Fibroblast of lung (primary cell): ENCODE results near the gene ANO10.
"Not testable (repeated sequence)": the region's sequence is repeated elsewhere in the genome, so short reads cannot be mapped to it uniquely, and the experiment has no call there.

ENCODE experiments used
- CTCF ChIP-seq, 2 donors: IDR thresholded peaks in 1 of 2; conservative IDR thresholded peaks in 1 of 2; 1 replicate in 1 of 2; 2 replicates in 1 of 2; pipeline ENCODE4 v1.5.1; 2011 to 2012; ENCODE audit warnings: low read length in 2 of 2, control low read depth in 1 of 2, inconsistent platforms in 1 of 2, low read depth in 1 of 2, mild to moderate bottlenecking in 1 of 2
- EZH2 ChIP-seq: IDR thresholded peaks from 2 replicates; pipeline ENCODE4 v1.5.1; 2012; ENCODE audit warnings: low read length, control low read depth, mild to moderate bottlenecking; ENCODE audit errors: missing control alignments

- not testable (repeated sequence) for TF ChIP-seq CTCF (conservative IDR thresholded peaks at IDR 0.05 in 1 of 2, IDR thresholded peaks at IDR 0.05 in 1 of 2; ENCODE audit: low read depth in 1 of 2, low read length in 2 of 2); EZH2
Observed at GRCh38 chr3:43457038-43457437, 164.8 kb downstream of the ANO10 start.
